Naive thymus-derived CD8-positive, alpha-beta T cell (primary cell): ENCODE measurements around the gene PKNOX2. TPM values are rescaled to one million over a fixed set of nuclear protein-coding genes. Genes with fewer than 3 reads are reported as not detected.
A peak's percentile ranks its signal among the peaks of the same experiment; 100 is the strongest.

Experiments used
- ATAC-seq, 2 donors: fragments of 150-1000 bp; cut with Tn5 transposase in 1 of 2; sonication (Bioruptor Pico), chemical (Tn5 transposase) in 1 of 2; 1 replicate in 1 of 2; 2 replicates in 1 of 2; pipeline ENCODE4 v1.10.0; 2021; ENCODE audit warnings: mild to moderate bottlenecking in 2 of 2, moderate library complexity in 2 of 2
- POLR2A ChIA-PET: fragments of 350-600 bp; sonication (Branson Sonifier 250); formaldehyde crosslinking; loops from one replicate; lab custom pipeline; 2021; ENCODE audit warnings: antibody characterized with exemption; lab: Charles Lee
- DNase-seq, 10 donors: peaks; one replicate each; pipeline versions ENCODE4 v3.0.0 to v3.0.0-alpha.2; 2020 to 2022
- H3K27ac Mint-ChIP-seq, 10 donors: one replicate each; pipeline ENCODE4 v1.8.0; 2020 to 2022; ENCODE audit warnings: mild to moderate bottlenecking in 10 of 10, mixed read lengths in 10 of 10, moderate library complexity in 4 of 10, inconsistent platforms in 1 of 10
- H3K27me3 Mint-ChIP-seq, 5 donors: one replicate each; pipeline ENCODE4 v1.8.0; 2021 to 2022; ENCODE audit warnings: mixed read lengths in 5 of 5
- H3K36me3 Mint-ChIP-seq, 3 donors: one replicate each; pipeline ENCODE4 v1.8.0; 2020 to 2022; ENCODE audit warnings: mixed read lengths in 3 of 3, mild to moderate bottlenecking in 2 of 3, inconsistent platforms in 1 of 3
- H3K4me1 Mint-ChIP-seq, 4 donors: one replicate each; pipeline ENCODE4 v1.8.0; 2021 to 2022; ENCODE audit warnings: mixed read lengths in 4 of 4
- H3K4me3 Mint-ChIP-seq, 10 donors: one replicate each; pipeline ENCODE4 v1.8.0; 2020 to 2022; ENCODE audit warnings: mild to moderate bottlenecking in 10 of 10, mixed read lengths in 10 of 10, moderate library complexity in 6 of 10, inconsistent platforms in 1 of 10
- H3K9me3 Mint-ChIP-seq, 9 donors: one replicate each; pipeline ENCODE4 v1.8.0; 2020 to 2022; ENCODE audit warnings: mixed read lengths in 9 of 9, mild to moderate bottlenecking in 3 of 9, inconsistent platforms in 1 of 9, moderate library complexity in 1 of 9
- polyA plus RNA-seq, 3 donors: library from polyadenylated mRNA; unstranded; fragments of 300-500 nt; fragmentation: Illumina TruSeq; gene quantifications; one replicate each; pipeline ENCODE4 v1.2.3, GENCODE V29; 2021
- total RNA-seq, 8 experiments: library from RNA in 2 of 8; stranded (reverse) in 2 of 8; gene quantifications; one replicate each; pipeline ENCODE4 v1.2.3 and lab custom pipeline; 2021 to 2026

Gene PKNOX2
- total and polyA plus RNA-seq, 5 experiments from 2014 or later = not detected

DNA sequence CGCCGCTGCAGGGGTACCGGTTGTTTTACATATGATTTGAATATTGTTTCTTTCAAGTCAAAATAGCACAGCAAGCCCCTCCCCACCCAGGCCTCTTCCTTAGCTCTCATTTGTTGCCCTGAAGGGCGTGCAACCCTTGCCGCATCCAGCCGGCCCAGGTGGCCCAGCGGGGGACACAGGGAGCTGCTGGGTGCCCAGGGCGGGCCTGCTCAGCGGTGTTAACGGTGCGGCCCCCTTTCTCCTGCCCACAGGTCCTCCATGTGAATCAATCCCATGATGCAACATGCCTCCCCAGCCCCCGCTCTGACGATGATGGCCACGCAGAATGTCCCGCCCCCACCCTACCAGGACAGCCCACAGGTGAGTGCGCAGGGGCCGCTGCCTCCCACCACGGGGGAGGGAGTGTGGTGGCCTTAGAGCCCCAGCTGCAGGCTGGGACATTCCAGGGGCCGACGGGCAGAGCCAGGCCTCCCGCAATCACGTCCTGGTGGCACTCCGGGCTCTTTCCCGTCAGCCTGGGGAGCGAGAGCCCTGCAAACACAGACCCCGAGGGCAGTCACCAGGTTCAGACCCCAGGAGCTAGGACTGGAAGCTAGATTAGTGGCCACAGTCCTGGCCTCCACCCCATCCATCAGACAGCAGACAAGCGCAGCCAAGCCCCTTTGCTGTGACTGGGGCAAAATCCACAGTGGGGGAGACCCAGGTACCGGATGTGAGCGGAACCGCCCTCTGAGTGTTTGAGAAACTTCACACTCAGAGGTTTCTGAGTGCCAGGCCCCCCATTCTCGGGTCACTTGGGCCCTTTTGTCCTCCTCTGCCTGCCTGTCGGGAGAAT, 186.7 kb downstream of the PKNOX2 start:
- ATAC-seq (no peak), DNase-seq (peak in 1 of 10 donors; percentile 54)
- POLR2A ChIA-PET = no interaction called here
- Mint-ChIP-seq H3K36me3 (no peaks in the 10 kb centered on the region), H3K27ac (no peak overlapping the region), H3K9me3 (no peaks in the 10 kb centered on the region), H3K4me1 (peaks cover 0 to 3% (median 1%) of the 10 kb centered on the region in 4 donors), H3K4me3 (no peak overlapping the region), H3K27me3 (peaks cover 4 to 19% (median 9%) of the 10 kb centered on the region in 5 donors)

DNA sequence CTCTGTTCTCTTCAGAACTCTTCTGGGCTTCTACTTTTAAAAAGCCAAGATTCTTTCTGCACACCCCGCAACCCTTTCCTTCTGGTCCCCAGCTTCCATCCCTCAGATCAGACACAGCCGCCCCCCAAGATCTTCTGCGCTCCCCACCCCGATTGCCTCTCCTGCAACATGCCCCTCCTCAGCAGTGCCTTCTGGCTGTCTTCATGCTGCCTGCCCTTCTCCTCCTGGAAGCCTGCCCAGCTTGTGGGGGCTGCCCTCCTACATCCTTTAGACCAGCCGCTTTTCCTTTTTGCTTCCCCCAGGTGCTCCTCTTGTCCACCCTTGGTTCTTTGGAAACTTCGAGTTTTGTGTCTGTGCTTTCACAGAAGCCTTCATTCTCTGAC, 187.3 kb downstream of the PKNOX2 start:
- ATAC-seq = no peak
- Mint-ChIP-seq H3K27me3 (peaks cover 4 to 19% (median 6%) of the 10 kb centered on the region in 5 donors), H3K36me3 (no peaks in the 10 kb centered on the region), H3K4me3 (no peak overlapping the region), H3K9me3 (no peaks in the 10 kb centered on the region), H3K4me1 (peaks cover 0 to 3% (median 1%) of the 10 kb centered on the region in 4 donors), H3K27ac (no peak overlapping the region)
- POLR2A ChIA-PET = no interaction called here
- peak in 1 of 10 donors; percentile 43 for DNase-seq

DNA sequence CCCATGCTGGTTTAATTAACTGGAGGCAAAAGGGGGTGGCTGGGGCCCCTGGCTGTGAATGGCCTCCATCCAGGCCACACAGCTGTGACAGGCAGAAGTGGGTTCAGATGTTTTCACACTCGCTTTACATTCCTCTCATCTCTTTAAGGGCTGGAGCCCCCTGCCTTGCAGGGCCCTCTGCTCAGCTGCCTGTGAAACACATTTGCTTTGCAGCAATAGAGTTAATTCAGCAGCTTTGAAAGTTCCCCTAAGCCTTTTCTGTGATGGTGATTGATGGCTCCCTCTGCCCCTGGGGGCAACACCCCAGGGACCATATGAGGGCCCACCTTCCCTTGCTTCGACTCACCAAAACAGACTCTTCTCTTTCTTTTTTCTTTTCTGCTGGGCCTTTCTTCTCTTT, 192.2 kb downstream of the PKNOX2 start:
- no peaks in the 10 kb centered on the region for H3K36me3 Mint-ChIP-seq
- peaks cover 0 to 3% (median 0%) of the 10 kb centered on the region in 4 donors for H3K4me1 Mint-ChIP-seq
- peak in 1 of 10 donors; percentile 21 for DNase-seq
- no peak overlapping the region for H3K4me3 Mint-ChIP-seq
- no peaks in the 10 kb centered on the region for H3K9me3 Mint-ChIP-seq
- H3K27me3 Mint-ChIP-seq = peaks cover 1 to 12% (median 4%) of the 10 kb centered on the region in 5 donors
- no peak overlapping the region for H3K27ac Mint-ChIP-seq
- ATAC-seq = no peak
- POLR2A ChIA-PET = no interaction called here

- Mint-ChIP-seq H3K27ac (no peak overlapping the region), H3K4me3 (no peak overlapping the region), H3K4me1 (peaks cover 0 to 3% (median 0%) of the 10 kb centered on the region in 4 donors), H3K9me3 (no peaks in the 10 kb centered on the region), H3K27me3 (peaks cover under 1 to 5% (median 3%) of the 10 kb centered on the region in 5 donors), H3K36me3 (no peaks in the 10 kb centered on the region)
- POLR2A ChIA-PET = no interaction called here
- ATAC-seq (no peak), DNase-seq (peak in 1 of 10 donors; percentile 45)
Measured at GRCh38 chr11:125357551-125357950, 193.0 kb downstream of the PKNOX2 start.

DNA sequence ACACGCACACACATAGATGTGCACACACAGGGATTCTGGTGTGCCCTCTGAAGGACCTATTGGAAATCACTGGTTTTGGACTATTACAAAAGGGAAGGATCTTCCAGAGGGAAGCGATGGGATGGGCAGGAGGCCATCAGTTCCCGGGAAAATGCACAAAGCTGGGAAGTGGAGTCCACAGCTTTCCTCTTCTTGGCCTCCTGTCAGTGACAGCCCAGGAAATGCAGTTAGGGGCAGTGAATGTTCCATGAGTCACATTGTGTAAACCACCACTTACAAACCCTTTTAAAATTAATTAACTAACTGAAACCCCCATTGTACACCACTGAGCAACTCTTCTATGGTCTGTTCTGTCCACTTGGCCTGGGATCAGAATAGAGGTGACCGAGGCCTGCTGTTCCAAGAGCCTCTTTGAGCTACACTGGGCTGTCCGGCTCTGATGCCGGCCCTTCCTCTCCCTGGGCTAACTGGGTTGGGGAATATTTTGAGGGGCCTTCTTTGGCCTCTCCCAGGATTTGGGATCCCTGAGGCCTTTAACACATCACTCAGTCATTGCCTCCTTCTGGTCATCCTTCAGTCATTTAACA, 193.8 kb downstream of the PKNOX2 start:
- POLR2A ChIA-PET = no interaction called here
- Mint-ChIP-seq H3K9me3 (no peaks in the 10 kb centered on the region), H3K4me3 (no peak overlapping the region), H3K4me1 (peaks cover 0 to 3% (median 0%) of the 10 kb centered on the region in 4 donors), H3K27me3 (peaks cover 0 to 4% (median 1%) of the 10 kb centered on the region in 5 donors), H3K27ac (no peak overlapping the region), H3K36me3 (no peaks in the 10 kb centered on the region)
- ATAC-seq (no peak), DNase-seq (peak in 1 of 10 donors; percentile 40)

- H3K36me3 Mint-ChIP-seq = no peaks in the 10 kb centered on the region
- no peak overlapping the region for H3K4me3 Mint-ChIP-seq
- H3K27ac Mint-ChIP-seq = no peak overlapping the region
- H3K27me3 Mint-ChIP-seq = peaks cover under 1 to 4% (median 1%) of the 10 kb centered on the region in 5 donors
- ATAC-seq (no peak), DNase-seq (peak in 1 of 10 donors; percentile 42)
- H3K4me1 Mint-ChIP-seq = peaks cover 0 to 3% (median 0%) of the 10 kb centered on the region in 4 donors
- POLR2A ChIA-PET = no interaction called here
- H3K9me3 Mint-ChIP-seq = no peaks in the 10 kb centered on the region
Measured at GRCh38 chr11:125359130-125359529, 194.6 kb downstream of the PKNOX2 start.

- ATAC-seq (no peak), DNase-seq (peak in 1 of 10 donors; percentile 9)
- Mint-ChIP-seq H3K36me3 (no peaks in the 10 kb centered on the region), H3K9me3 (no peaks in the 10 kb centered on the region), H3K4me3 (no peak overlapping the region), H3K27me3 (peaks cover 0 to 10% (median 3%) of the 10 kb centered on the region in 5 donors), H3K27ac (no peak overlapping the region), H3K4me1 (peaks cover 0 to 3% (median 0%) of the 10 kb centered on the region in 4 donors)
- POLR2A ChIA-PET = no interaction called here
Measured at GRCh38 chr11:125360066-125360465, 195.5 kb downstream of the PKNOX2 start.

DNA sequence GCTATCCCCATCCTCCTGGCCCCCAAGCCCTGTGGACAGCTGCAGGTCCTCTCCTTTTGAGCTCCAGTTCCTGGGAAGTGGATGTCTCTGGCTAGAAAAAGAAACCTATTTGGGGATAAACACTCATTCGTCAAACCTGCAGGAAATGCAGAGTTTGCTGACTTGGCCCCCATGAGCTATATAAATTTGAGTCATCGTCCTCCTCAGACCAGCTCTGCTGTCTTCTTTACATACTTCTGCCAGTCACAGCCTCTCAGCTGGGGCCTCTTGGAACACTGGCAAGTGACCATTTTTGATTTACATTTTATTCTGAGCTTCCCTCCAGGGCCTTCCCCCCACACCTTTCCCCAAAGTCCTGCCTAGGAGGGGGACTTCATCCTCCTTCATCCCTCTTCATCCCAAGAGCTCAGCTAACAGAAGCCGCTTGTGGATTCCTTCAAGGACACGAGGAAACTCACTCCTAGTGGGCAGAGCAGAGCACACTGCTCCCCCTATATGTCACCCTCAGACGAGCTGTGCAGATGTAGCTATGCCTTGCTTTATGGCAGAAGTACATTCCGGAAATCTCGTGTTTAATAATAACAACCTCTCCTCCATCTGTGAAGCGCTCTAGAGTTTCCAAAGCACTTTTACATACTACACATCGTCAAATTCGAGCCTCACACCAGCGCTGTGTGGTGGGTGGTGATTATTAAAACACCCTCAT, 199.7 kb downstream of the PKNOX2 start:
- POLR2A ChIA-PET = no interaction called here
- ATAC-seq = no peak
- Mint-ChIP-seq H3K27ac (no peak overlapping the region), H3K4me1 (no peaks in the 10 kb centered on the region), H3K36me3 (no peaks in the 10 kb centered on the region), H3K4me3 (no peak overlapping the region), H3K27me3 (peaks cover 0 to 10% (median 0%) of the 10 kb centered on the region in 5 donors), H3K9me3 (no peaks in the 10 kb centered on the region)
- DNase-seq = no peak

DNA sequence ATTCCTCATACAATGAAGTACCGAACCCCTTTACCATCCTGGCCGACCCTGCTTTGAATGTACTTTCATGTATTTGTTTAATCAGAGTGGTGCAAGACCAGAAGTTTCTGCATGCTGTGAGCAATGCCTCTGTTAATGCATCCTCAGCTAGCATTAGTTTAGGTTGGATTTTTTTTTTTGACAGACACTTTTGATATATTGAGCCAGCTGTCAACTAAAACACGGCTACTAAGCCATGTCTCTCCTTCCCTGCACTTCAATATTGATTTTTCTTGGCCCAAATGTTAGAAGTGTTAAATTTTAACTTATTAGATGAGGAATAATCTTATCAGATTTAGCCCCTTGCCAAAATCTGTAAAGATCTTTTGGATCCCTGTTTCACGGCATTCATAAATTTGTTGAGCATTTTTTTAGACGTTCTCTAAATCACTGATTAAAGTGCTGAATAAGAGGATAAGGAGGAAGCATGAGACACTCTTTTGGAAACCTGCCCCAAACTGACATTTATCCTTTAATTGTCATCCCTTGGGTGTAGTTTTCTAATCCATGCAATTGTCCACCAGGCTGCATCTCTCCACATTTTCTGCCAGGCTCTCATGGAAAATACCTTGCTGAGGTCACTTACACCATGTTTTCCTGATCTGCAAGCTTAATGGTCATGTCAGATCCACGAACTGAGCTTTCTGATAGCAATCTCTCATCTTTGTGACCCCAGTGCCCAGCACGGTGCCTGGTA, 200.8 kb downstream of the PKNOX2 start:
- Mint-ChIP-seq H3K4me3 (no peak overlapping the region), H3K27ac (no peak overlapping the region), H3K27me3 (peaks cover 0 to 15% (median 3%) of the 10 kb centered on the region in 5 donors), H3K9me3 (no peaks in the 10 kb centered on the region), H3K36me3 (no peaks in the 10 kb centered on the region), H3K4me1 (no peaks in the 10 kb centered on the region)
- DNase-seq (peak in 1 of 10 donors; percentile 6), ATAC-seq (no peak)
- POLR2A ChIA-PET = no interaction called here

DNA sequence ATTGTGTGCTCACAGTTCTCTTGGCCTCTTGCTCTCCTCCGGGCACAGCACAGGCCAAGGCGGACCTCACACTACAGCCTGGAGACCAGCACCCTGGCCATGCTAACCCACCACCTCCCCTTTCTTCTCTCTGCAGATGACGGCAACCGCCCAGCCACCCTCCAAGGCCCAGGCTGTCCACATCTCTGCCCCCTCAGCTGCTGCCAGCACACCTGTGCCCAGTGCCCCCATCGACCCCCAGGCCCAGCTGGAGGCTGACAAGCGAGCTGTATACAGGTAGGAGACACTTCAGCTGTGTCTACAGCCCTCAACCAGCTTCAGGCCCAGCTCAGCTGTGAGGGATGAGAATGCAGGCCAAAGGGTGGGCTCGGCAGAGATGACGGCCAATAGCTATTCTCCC, 203.2 kb downstream of the PKNOX2 start:
- DNase-seq = peak in 1 of 10 donors; percentile 49
- no peak for ATAC-seq
- Mint-ChIP-seq H3K36me3 (no peaks in the 10 kb centered on the region), H3K27me3 (peaks cover 6 to 38% (median 20%) of the 10 kb centered on the region in 5 donors), H3K27ac (no peak overlapping the region), H3K4me1 (peaks cover 0 to 2% (median 0%) of the 10 kb centered on the region in 4 donors), H3K4me3 (no peak overlapping the region), H3K9me3 (no peaks in the 10 kb centered on the region)
- POLR2A ChIA-PET = no interaction called here

- no peaks in the 10 kb centered on the region for H3K9me3 Mint-ChIP-seq
- DNase-seq = peak in 1 of 10 donors; percentile 16
- peaks cover 7 to 49% (median 27%) of the 10 kb centered on the region in 5 donors for H3K27me3 Mint-ChIP-seq
- H3K4me3 Mint-ChIP-seq = no peak overlapping the region
- H3K36me3 Mint-ChIP-seq = no peaks in the 10 kb centered on the region
- ATAC-seq = no peak
- no peak overlapping the region for H3K27ac Mint-ChIP-seq
- H3K4me1 Mint-ChIP-seq = peaks cover 0 to 2% (median 0%) of the 10 kb centered on the region in 4 donors
- POLR2A ChIA-PET = no interaction called here
Measured at GRCh38 chr11:125368757-125369156, 204.2 kb downstream of the PKNOX2 start.

- H3K4me1 Mint-ChIP-seq = peaks cover 0 to 2% (median 0%) of the 10 kb centered on the region in 4 donors
- H3K27me3 Mint-ChIP-seq = peaks cover 7 to 45% (median 27%) of the 10 kb centered on the region in 5 donors
- H3K9me3 Mint-ChIP-seq = no peaks in the 10 kb centered on the region
- H3K27ac Mint-ChIP-seq = no peak overlapping the region
- no peak for ATAC-seq
- no peak overlapping the region for H3K4me3 Mint-ChIP-seq
- DNase-seq = no peak
- H3K36me3 Mint-ChIP-seq = no peaks in the 10 kb centered on the region
- POLR2A ChIA-PET = no interaction called here
Measured at GRCh38 chr11:125369808-125370207, 205.3 kb downstream of the PKNOX2 start.
